GM23338 (cell line): ENCODE results near the gene BOD1. TPM values are rescaled to one million over a fixed set of nuclear protein-coding genes. Genes with fewer than 3 reads are reported as not detected.

Source experiments
- ATAC-seq: fragments of 200-7000 bp; cut with Tn5 transposase; 3 replicates; pipeline ENCODE4 v1.9.1; 2020
- DNase-seq: peaks from one replicate; pipeline ENCODE4 v3.0.0-alpha.2; 2015; ENCODE audit warnings: low spot score
- H2AFZ ChIP-seq: fragments of 200-600 bp; sonication (generic); 2 replicates; pipeline ENCODE4 v1.8.0; 2016; ENCODE audit warnings: antibody characterized with exemption, mild to moderate bottlenecking, moderate library complexity
- H3F3A ChIP-seq: fragments of 200-600 bp; sonication (generic); replicated peaks from 2 replicates; pipeline ENCODE4 v1.8.0; 2017; ENCODE audit warnings: antibody characterized with exemption, mixed run types, low read depth
- H3K27ac ChIP-seq: fragments of 200-600 bp; sonication (generic); 2 replicates; pipeline ENCODE4 v1.6.1; 2016; ENCODE audit warnings: low read depth
- H3K27me3 ChIP-seq: fragments of 200-600 bp; sonication (generic); 2 replicates; pipeline ENCODE4 v1.8.0; 2016; ENCODE audit warnings: mild to moderate bottlenecking, mixed run types, moderate library complexity; ENCODE audit not compliant: insufficient read depth
- H3K36me3 ChIP-seq: fragments of 200-600 bp; sonication (generic); 2 replicates; pipeline ENCODE4 v1.8.0; 2016; ENCODE audit warnings: mild to moderate bottlenecking; ENCODE audit not compliant: insufficient read depth
- H3K4me1 ChIP-seq: fragments of 200-600 bp; sonication (generic); 2 replicates; pipeline ENCODE4 v1.8.0; 2016; ENCODE audit warnings: mild to moderate bottlenecking, moderate library complexity; ENCODE audit not compliant: insufficient read depth
- H3K4me2 ChIP-seq: fragments of 200-600 bp; sonication (generic); 2 replicates; pipeline ENCODE4 v1.7.1; 2017; ENCODE audit warnings: mixed run types
- H3K4me3 ChIP-seq: fragments of 200-600 bp; sonication (generic); 2 replicates; pipeline ENCODE4 v1.6.1; 2016; ENCODE audit warnings: mixed run types
- H3K79me2 ChIP-seq: fragments of 200-600 bp; sonication (generic); replicated peaks from 2 replicates; pipeline ENCODE4 v1.8.0; 2017; ENCODE audit warnings: mild to moderate bottlenecking; ENCODE audit not compliant: insufficient read depth
- H3K9me2 ChIP-seq: fragments of 200-600 bp; sonication (generic); 2 replicates; pipeline ENCODE4 v1.8.0; 2017; ENCODE audit not compliant: insufficient read depth
- H4K20me1 ChIP-seq: fragments of 200-600 bp; sonication (generic); replicated peaks from 2 replicates; pipeline ENCODE4 v1.8.0; 2017; ENCODE audit warnings: mild to moderate bottlenecking; ENCODE audit not compliant: insufficient read depth
- H3K27ac Mint-ChIP-seq: 2 replicates; pipeline ENCODE4 v1.8.0; 2020; ENCODE audit warnings: inconsistent platforms, mild to moderate bottlenecking, moderate library complexity, mixed read lengths
- H3K27me3 Mint-ChIP-seq: 3 replicates; pipeline ENCODE4 v1.8.0; 2022; ENCODE audit warnings: low read depth, mild to moderate bottlenecking, moderate library complexity, mixed read lengths, inconsistent platforms; ENCODE audit not compliant: insufficient read depth, poor library complexity
- H3K36me3 Mint-ChIP-seq: 3 replicates; pipeline ENCODE4 v1.8.0; 2021; ENCODE audit warnings: low read depth, mild to moderate bottlenecking, inconsistent platforms, moderate library complexity, mixed read lengths
- H3K4me1 Mint-ChIP-seq: 3 replicates; pipeline ENCODE4 v1.8.0; 2020; ENCODE audit warnings: mild to moderate bottlenecking, inconsistent platforms, mixed read lengths
- H3K4me3 Mint-ChIP-seq: 3 replicates; pipeline ENCODE4 v1.8.0; 2021; ENCODE audit warnings: moderate library complexity, mild to moderate bottlenecking, inconsistent platforms, mixed read lengths
- H3K9me3 Mint-ChIP-seq: 3 replicates; pipeline ENCODE4 v1.8.0; 2020; ENCODE audit warnings: moderate library complexity, mild to moderate bottlenecking, inconsistent platforms, mixed read lengths
- CREB1 ChIP-seq: fragments of 250-450 bp; sonication (Bioruptor Pico); IDR thresholded peaks from 2 replicates; pipeline ENCODE4 v1.5.0; 2020; ENCODE audit warnings: low read depth, mild to moderate bottlenecking, moderate library complexity
- CTCF ChIP-seq, 2 experiments: fragments of 200-600 bp in 1 of 2; sonication (generic) in 1 of 2; conservative IDR thresholded peaks; 2 replicates each; pipeline versions ENCODE4 v1.5.1 to v1.6.1; 2016 to 2017; ENCODE audit warnings: antibody characterized with exemption in 2 of 2, low read depth in 2 of 2, mild to moderate bottlenecking in 2 of 2, moderate library complexity in 1 of 2
- ETS1 ChIP-seq: IDR thresholded peaks from 2 replicates; pipeline ENCODE4 v1.6.1; 2016; ENCODE audit warnings: antibody characterized with exemption
- EZH2 ChIP-seq: fragments of 200-600 bp; sonication (generic); IDR thresholded peaks from one replicate; pipeline ENCODE4 v1.8.0; 2017; ENCODE audit warnings: antibody characterized with exemption, mild to moderate bottlenecking, low read depth; ENCODE audit not compliant: unreplicated experiment
- EZH2phosphoT487 ChIP-seq: fragments of 200-600 bp; sonication (generic); IDR thresholded peaks from one replicate; pipeline ENCODE4 v1.8.1; 2018; ENCODE audit warnings: antibody characterized with exemption; ENCODE audit not compliant: unreplicated experiment
- JUNB ChIP-seq: IDR thresholded peaks from one replicate; pipeline ENCODE4 v1.6.1; 2016; ENCODE audit warnings: antibody characterized with exemption; ENCODE audit not compliant: unreplicated experiment
- NANOG ChIP-seq: IDR thresholded peaks from 2 replicates; pipeline ENCODE4 v1.6.1; 2016; ENCODE audit warnings: antibody characterized with exemption, borderline replicate concordance
- POLR2AphosphoS5 ChIP-seq: IDR thresholded peaks from 2 replicates; pipeline ENCODE4 v1.6.1; 2016; ENCODE audit warnings: antibody characterized with exemption, low read depth
- REST ChIP-seq: IDR thresholded peaks from one replicate; pipeline ENCODE4 v1.6.1; 2018; ENCODE audit warnings: antibody characterized with exemption; ENCODE audit not compliant: unreplicated experiment
- STAT1 ChIP-seq: IDR thresholded peaks from one replicate; pipeline ENCODE4 v1.6.1; 2016; ENCODE audit warnings: antibody characterized with exemption; ENCODE audit not compliant: unreplicated experiment
- ZNF114 ChIP-seq: fragments of 250-450 bp; sonication (Bioruptor Pico); IDR thresholded peaks from 2 replicates; pipeline ENCODE4 v1.5.0; 2020; ENCODE audit warnings: mild to moderate bottlenecking, moderate library complexity
- ZNF331 ChIP-seq: fragments of 250-450 bp; sonication (Bioruptor Pico); IDR thresholded peaks from 2 replicates; pipeline ENCODE4 v1.5.0; 2020; ENCODE audit warnings: low read depth, mild to moderate bottlenecking, moderate library complexity
- ZNF462 ChIP-seq: fragments of 250-450 bp; sonication (Bioruptor Pico); IDR thresholded peaks from 2 replicates; pipeline ENCODE4 v1.5.0; 2020; ENCODE audit warnings: mild to moderate bottlenecking, moderate library complexity
- polyA plus RNA-seq: library from polyadenylated mRNA; unstranded; fragments of >200 nt; fragmentation: Nextera tagmentation; extraction: Ambion mirVana; gene quantifications from 2 replicates; pipeline ENCODE4 v1.2.1, GENCODE V29; 2016
- total RNA-seq: library from RNA; depleted of rRNA; stranded (reverse); fragments of >200 nt; shearing (Covaris generic); gene quantifications from 2 replicates; pipeline ENCODE4 v1.2.3, GENCODE V29; 2014

BOD1 gene
- total and polyA plus RNA-seq, 2 experiments from 2014 or later, result 94.7 to 141 TPM

GRCh38 chr5:173604141-173604540 lies 12.3 kb downstream of the BOD1 start:
- Histone ChIP-seq H3K36me3 (peaks cover 38% of the 10 kb centered on the region), H4K20me1 (peaks cover 15% of the 10 kb centered on the region), H3K27ac (no peak overlapping the region), H3K4me2 (no peak overlapping the region), H2AFZ (no peak overlapping the region), H3K4me3 (no peak overlapping the region), H3K9me2 (no peaks in the 10 kb centered on the region), H3K79me2 (peaks cover 23% of the 10 kb centered on the region), H3K27me3 (no peaks in the 10 kb centered on the region), H3K4me1 (peaks cover 10% of the 10 kb centered on the region), H3F3A (0 out of 2 replicates have a peak, but pooled peaks cover 6% of the 10 kb centered on the region)
- peaks cover 2% of the 10 kb centered on the region for H3K27me3 Mint-ChIP-seq
- peak overlapping the region; percentile 63 for H3K27ac Mint-ChIP-seq
- DNase-seq, result no peak
- H3K36me3 Mint-ChIP-seq, result peaks cover 66% of the 10 kb centered on the region
- no peak for TF ChIP-seq STAT1
- no peak for TF ChIP-seq CREB1 (CRISPR knock-in tag)
- TF ChIP-seq NANOG, result no peak
- no peak for TF ChIP-seq JUNB
- no peak for TF ChIP-seq REST
- TF ChIP-seq ETS1, result no peak
- no peak for TF ChIP-seq ZNF462 (CRISPR knock-in tag)
- TF ChIP-seq ZNF331 (CRISPR knock-in tag), result no peak
- no peak for TF ChIP-seq EZH2
- TF ChIP-seq POLR2AphosphoS5, result no peak
- no peak for TF ChIP-seq EZH2phosphoT487
- no peak for TF ChIP-seq CTCF (conservative IDR thresholded peaks at IDR 0.05; ENCODE audit: low read depth in 2 of 2)
- no peak for TF ChIP-seq ZNF114 (CRISPR knock-in tag)
- no peak overlapping the region for H3K4me3 Mint-ChIP-seq
- no peak for ATAC-seq
- H3K4me1 Mint-ChIP-seq, result peaks cover 16% of the 10 kb centered on the region
- no peaks in the 10 kb centered on the region for H3K9me3 Mint-ChIP-seq
